Measurements from ENCODE around the gene HTR7. TPM values are rescaled to one million over a fixed set of nuclear protein-coding genes. Genes with fewer than 3 reads are reported as not detected.
A peak's percentile ranks its signal among the peaks of the same experiment; 100 is the strongest.

Gene HTR7
- total and polyA plus RNA-seq, 8 donors: 0.04 to 0.37 (median 0.08) TPM; not detected in 2

- Histone ChIP-seq H3K36me3 (no peaks in the 10 kb centered on the region), H3K27ac (no peak overlapping the region), H3K9me3 (no peaks in the 10 kb centered on the region), H3K27me3 (no peaks in the 10 kb centered on the region), H3K4me3 (no peak overlapping the region), H3K4me1 (no peaks in the 10 kb centered on the region)
- 67 to 85% methylated on average over 2 of the region's 2 CpGs for WGBS, 2 donors
- ATAC-seq: peak in 2 of 4 donors; percentile 22 to 65
- no peak for DNase-seq
- no peak for TF ChIP-seq CTCF (IDR thresholded peaks at IDR 0.05)
- no peak for FAIRE-seq
- intact Hi-C loops (cut with DNase I): no loop called here
Observed at GRCh38 chr10:90775351-90776028, 82.3 kb downstream of the HTR7 start.

- Histone ChIP-seq H3K4me1 (no peaks in the 10 kb centered on the region), H3K27ac (no peak overlapping the region), H3K27me3 (no peaks in the 10 kb centered on the region), H3K9me3 (no peaks in the 10 kb centered on the region), H3K36me3 (no peaks in the 10 kb centered on the region), H3K4me3 (no peak overlapping the region)
- DNase-seq (peak in 1 of 6 donors; percentile 57), ATAC-seq (no peak), FAIRE-seq (no peak)
- intact Hi-C loops (cut with DNase I): no loop called here
- 87 to 89% methylated on average over 19 to 20 of the region's 20 CpGs for WGBS, 2 donors
- TF ChIP-seq CTCF (IDR thresholded peaks at IDR 0.05): no peak
Observed at GRCh38 chr10:90769946-90770841, 87.6 kb downstream of the HTR7 start.

- Histone ChIP-seq H3K9me3 (no peaks in the 10 kb centered on the region), H3K36me3 (no peaks in the 10 kb centered on the region), H3K27ac (no peak overlapping the region), H3K27me3 (peaks cover 0 to 5% (median 0%) of the 10 kb centered on the region in 4 donors), H3K4me1 (no peaks in the 10 kb centered on the region), H3K4me3 (no peak overlapping the region)
- 8% methylated on average over 4 of the region's 4 CpGs for WGBS, 2 donors
- ATAC-seq (peak in 3 of 4 donors; percentile 66 to 80 (median 78)), DNase-seq (peak in 2 of 6 donors; percentile 14 to 45), FAIRE-seq (no peak)
- TF ChIP-seq CTCF (IDR thresholded peaks at IDR 0.05): peak in 3 of 4 donors; percentile 43 to 63 (median 47)
- intact Hi-C loops (cut with DNase I): loop anchor here in 1 of 3 donors (10.0 kb wide), 1 partner anchor 113 kb away; no protein-coding TSS in a partner anchor
Observed at GRCh38 chr10:90751107-90751997, 106.5 kb downstream of the HTR7 start.

- ATAC-seq (no peak), DNase-seq (no peak), FAIRE-seq (no peak)
- intact Hi-C loops (cut with DNase I): no loop called here
- Histone ChIP-seq H3K4me3 (no peak overlapping the region), H3K4me1 (no peaks in the 10 kb centered on the region), H3K27me3 (peaks cover 0 to 5% (median 0%) of the 10 kb centered on the region in 4 donors), H3K9me3 (no peaks in the 10 kb centered on the region), H3K36me3 (no peaks in the 10 kb centered on the region), H3K27ac (no peak overlapping the region)
- no peak for TF ChIP-seq CTCF (IDR thresholded peaks at IDR 0.05)
- WGBS, 2 donors: 67 to 78% methylated on average over 3 of the region's 3 CpGs
Observed at GRCh38 chr10:90746829-90747228, 111.0 kb downstream of the HTR7 start.

Measured in pancreas (tissue), 10 donors.